ENCODE measurements around the gene MICAL2. TPM values are rescaled to one million over a fixed set of nuclear protein-coding genes. Genes with fewer than 3 reads are reported as not detected.

Gene MICAL2
- total and polyA plus RNA-seq, 2 of the 13 experiments (the other 11 are each of a cell fraction or from before 2014, with no cell fraction given) = 0.78 to 1.1 TPM

- DNase-seq (ENCODE audit: low spot score) = no peak
- no peaks in the 10 kb centered on the region for H3K9me3 ChIP-seq (ENCODE audit: low read length)
- TF ChIP-seq TERF1 (CRISPR knock-in tag; IDR thresholded peaks at IDR 0.05) (no peak), ZFP41 (CRISPR knock-in tag; IDR thresholded peaks at IDR 0.05; ENCODE audit: borderline replicate concordance) (no peak), ZNF34 (CRISPR knock-in tag; IDR thresholded peaks at IDR 0.05; ENCODE audit: borderline replicate concordance) (no peak), AFF4 (CRISPR knock-in tag; IDR thresholded peaks at IDR 0.05) (no peak), CEBPB (IDR thresholded peaks at IDR 0.05; ENCODE audit: borderline replicate concordance, low read depth, low read length) (no peak), HHEX (CRISPR knock-in tag; IDR thresholded peaks at IDR 0.05) (no peak), ZNF260 (CRISPR knock-in tag; IDR thresholded peaks at IDR 0.05; ENCODE audit: borderline replicate concordance, low read depth) (no peak)
- no peaks in the 10 kb centered on the region for H4K20me1 ChIP-seq (ENCODE audit: insufficient read depth, low read length)
- BruUV-seq (replicated peaks) = no TSS peak
- no peak overlapping the region for H2AFZ ChIP-seq (ENCODE audit: low read length)
- H3K4me1 ChIP-seq (ENCODE audit: insufficient read depth, low read length) = no peaks in the 10 kb centered on the region
- POLR2A ChIA-PET = no interaction called here
- no peak overlapping the region for H3K9ac ChIP-seq (ENCODE audit: insufficient read depth, low read depth, low read length)
- no peak overlapping the region for H3K4me2 ChIP-seq (ENCODE audit: low read depth, low read length)
- no peaks in the 10 kb centered on the region for H3K36me3 ChIP-seq (replicated peaks in 1 of 2; ENCODE audit: control insufficient read depth in 1 of 2, insufficient read depth in 2 of 2, low read length in 2 of 2)
- no peaks in the 10 kb centered on the region for H3K79me2 ChIP-seq (ENCODE audit: insufficient read depth, low read length)
- H3K4me3 ChIP-seq (replicated peaks in 1 of 3; ENCODE audit: insufficient read depth in 1 of 3, low read depth in 2 of 3, low read length in 3 of 3) = no peak overlapping the region
- in situ Hi-C loops (cut with HindIII; ENCODE audit: extremely low pct_ligation_motif_present, low pct_unique_long_range_greater_than_20kb) = no loop called here
- CTCF ChIA-PET (ENCODE audit: low intra/inter-chr PET ratio, low total read pairs) = no interaction called here
- no peak for ATAC-seq
- no peak overlapping the region for H3K27ac ChIP-seq (ENCODE audit: extremely low read length, insufficient read depth, low read length)
- H3K27me3 ChIP-seq (ENCODE audit: control insufficient read depth in 1 of 2, insufficient read depth in 2 of 2, low read length in 2 of 2) = no peaks in the 10 kb centered on the region
- intact Hi-C loops (cut with micrococcal nuclease; ENCODE audit: unreplicated experiment) = no loop called here
- FAIRE-seq = no peak
These were observed 86.5 kb downstream of the MICAL2 start for GRCh38 chr11:12196872-12197271.
